ENCODE measurements around the gene SYNPO2L.
A peak's percentile ranks its signal among the peaks of the same experiment; 100 is the strongest.

Gene SYNPO2L

DNA sequence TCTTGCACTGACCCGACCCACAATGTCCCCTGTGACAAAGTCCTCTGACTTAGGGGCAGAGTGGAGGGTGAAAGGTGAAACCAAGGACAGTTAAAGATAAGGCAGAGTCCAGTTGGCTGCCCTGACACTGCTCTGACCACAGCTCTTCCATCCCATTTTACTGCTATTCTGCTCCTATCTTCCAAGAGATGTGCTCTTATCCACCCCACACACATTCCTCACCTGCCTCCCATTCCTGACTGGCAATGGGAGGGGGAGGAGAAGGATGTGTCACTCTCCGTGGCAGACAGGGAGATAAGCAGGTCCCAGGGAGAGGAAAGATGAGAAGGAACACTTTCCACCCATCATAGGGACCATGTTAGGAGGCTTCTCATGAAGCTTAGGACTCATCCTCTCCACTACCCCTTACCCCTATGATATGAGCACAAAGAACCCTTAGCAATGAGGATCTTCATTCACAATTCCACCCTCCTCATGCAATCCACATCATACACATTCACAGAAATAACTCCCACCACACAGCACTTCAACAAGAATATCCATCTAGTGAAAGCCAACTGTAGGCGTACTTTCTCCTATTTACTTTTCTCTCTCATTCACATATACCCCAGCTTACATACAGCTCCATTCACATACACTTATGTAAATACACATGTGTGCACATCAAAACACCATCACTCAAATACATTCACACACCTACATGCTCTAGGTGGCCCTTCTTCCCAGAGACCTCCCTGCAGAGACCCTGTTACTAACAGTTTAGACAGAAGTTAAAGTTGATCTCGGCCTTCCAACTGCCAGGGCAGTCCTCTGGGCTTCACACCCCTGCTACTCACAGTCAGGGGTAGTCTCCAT is 6.6 kb downstream of the SYNPO2L start:
- Histone ChIP-seq H3K36me3 (replicated peaks in 1 of 2; ENCODE audit: control insufficient read depth in 2 of 2, insufficient read depth in 2 of 2, low read length in 2 of 2) (no peaks in the 10 kb centered on the region), H3K23ac (ENCODE audit: low read depth, low read length, poor library complexity) (no peak overlapping the region), H3K4me1 (ENCODE audit: control insufficient read depth in 2 of 2, insufficient read depth in 1 of 2, low read depth in 1 of 2, low read length in 2 of 2) (peaks cover 0 to 22% of the 10 kb centered on the region in 2 donors), H4K91ac (ENCODE audit: low read depth, low read length, poor library complexity) (no peak overlapping the region), H3K18ac (ENCODE audit: low read length) (no peak overlapping the region), H2BK120ac (ENCODE audit: low read depth, low read length) (no peak overlapping the region), H3K27ac (replicated peaks; ENCODE audit: low read length) (no peak overlapping the region), H3K9ac (ENCODE audit: low read depth, low read length, poor library complexity) (no peak overlapping the region), H2AFZ (ENCODE audit: low read length) (no peak overlapping the region), H2BK12ac (ENCODE audit: low read length) (no peak overlapping the region), H3K4me2 (ENCODE audit: insufficient read depth, low read length, poor library complexity, severe bottlenecking) (peak overlapping the region; percentile 92), H2BK5ac (ENCODE audit: low read length) (no peak overlapping the region), H3K14ac (ENCODE audit: low read length) (no peak overlapping the region), H3K9me3 (replicated peaks in 1 of 2; ENCODE audit: control insufficient read depth in 2 of 2, insufficient read depth in 1 of 2, low read depth in 1 of 2, low read length in 2 of 2) (no peaks in the 10 kb centered on the region), H3K4ac (ENCODE audit: low read length) (no peak overlapping the region), H2BK15ac (ENCODE audit: low read length) (no peak overlapping the region), H3K79me1 (ENCODE audit: low read depth, low read length) (peaks cover 1% of the 10 kb centered on the region), H4K8ac (ENCODE audit: low read depth, low read length) (no peak overlapping the region), H3K27me3 (ENCODE audit: control insufficient read depth in 3 of 3, insufficient read depth in 3 of 3, low read depth in 1 of 3, low read length in 3 of 3) (no peaks in the 10 kb centered on the region), H2AK5ac (ENCODE audit: low read depth, low read length) (no peak overlapping the region), H3K4me3 (ENCODE audit: low read length in 2 of 2) (no peak overlapping the region)
- no CpG with 5 or more reads among the region's 4 CpGs for WGBS, 2 donors (ENCODE audit: extremely low coverage in 2 of 2, insufficient read length in 2 of 2, insufficient replicate concordance in 1 of 2)
- DNase-seq (ENCODE audit: low spot score) = no peak

GRCh38 chr10:73647875-73648651 is 7.8 kb downstream of the SYNPO2L start:
- H4K91ac ChIP-seq (ENCODE audit: low read depth, low read length, poor library complexity) = peak overlapping the region; percentile 86
- peak overlapping the region; percentile 91 for H3K18ac ChIP-seq (ENCODE audit: low read length)
- peak overlapping the region; percentile 55 to 85 for H3K4me3 ChIP-seq (ENCODE audit: low read length in 2 of 2)
- H4K8ac ChIP-seq (ENCODE audit: low read depth, low read length) = no peak overlapping the region
- peaks cover 1% of the 10 kb centered on the region for H3K79me1 ChIP-seq (ENCODE audit: low read depth, low read length)
- no peak for DNase-seq (ENCODE audit: low spot score)
- peak overlapping the region; percentile 18 for H2BK15ac ChIP-seq (ENCODE audit: low read length)
- H2BK5ac ChIP-seq (ENCODE audit: low read length) = peak overlapping the region; percentile 54
- peak overlapping the region; percentile 64 for H2BK120ac ChIP-seq (ENCODE audit: low read depth, low read length)
- H3K4me1 ChIP-seq (ENCODE audit: control insufficient read depth in 2 of 2, insufficient read depth in 1 of 2, low read depth in 1 of 2, low read length in 2 of 2) = peaks cover 0 to 22% of the 10 kb centered on the region in 2 donors
- H2AK5ac ChIP-seq (ENCODE audit: low read depth, low read length) = peak overlapping the region; percentile 77
- peak overlapping the region; percentile 92 for H3K4me2 ChIP-seq (ENCODE audit: insufficient read depth, low read length, poor library complexity, severe bottlenecking)
- H3K23ac ChIP-seq (ENCODE audit: low read depth, low read length, poor library complexity) = peak overlapping the region; percentile 44
- peak overlapping the region; percentile 32 for H3K27ac ChIP-seq (replicated peaks; ENCODE audit: low read length)
- no peaks in the 10 kb centered on the region for H3K27me3 ChIP-seq (ENCODE audit: control insufficient read depth in 3 of 3, insufficient read depth in 3 of 3, low read depth in 1 of 3, low read length in 3 of 3)
- peak overlapping the region; percentile 95 for H2AFZ ChIP-seq (ENCODE audit: low read length)
- peak overlapping the region; percentile 79 for H3K9ac ChIP-seq (ENCODE audit: low read depth, low read length, poor library complexity)
- H2BK12ac ChIP-seq (ENCODE audit: low read length) = peak overlapping the region; percentile 26
- H3K4ac ChIP-seq (ENCODE audit: low read length) = no peak overlapping the region
- no peaks in the 10 kb centered on the region for H3K36me3 ChIP-seq (replicated peaks in 1 of 2; ENCODE audit: control insufficient read depth in 2 of 2, insufficient read depth in 2 of 2, low read length in 2 of 2)
- H3K9me3 ChIP-seq (replicated peaks in 1 of 2; ENCODE audit: control insufficient read depth in 2 of 2, insufficient read depth in 1 of 2, low read depth in 1 of 2, low read length in 2 of 2) = no peaks in the 10 kb centered on the region
- no CpG with 5 or more reads among the region's 35 CpGs for WGBS, 2 donors (ENCODE audit: extremely low coverage in 2 of 2, insufficient read length in 2 of 2, insufficient replicate concordance in 1 of 2)
- no peak overlapping the region for H3K14ac ChIP-seq (ENCODE audit: low read length)

DNA sequence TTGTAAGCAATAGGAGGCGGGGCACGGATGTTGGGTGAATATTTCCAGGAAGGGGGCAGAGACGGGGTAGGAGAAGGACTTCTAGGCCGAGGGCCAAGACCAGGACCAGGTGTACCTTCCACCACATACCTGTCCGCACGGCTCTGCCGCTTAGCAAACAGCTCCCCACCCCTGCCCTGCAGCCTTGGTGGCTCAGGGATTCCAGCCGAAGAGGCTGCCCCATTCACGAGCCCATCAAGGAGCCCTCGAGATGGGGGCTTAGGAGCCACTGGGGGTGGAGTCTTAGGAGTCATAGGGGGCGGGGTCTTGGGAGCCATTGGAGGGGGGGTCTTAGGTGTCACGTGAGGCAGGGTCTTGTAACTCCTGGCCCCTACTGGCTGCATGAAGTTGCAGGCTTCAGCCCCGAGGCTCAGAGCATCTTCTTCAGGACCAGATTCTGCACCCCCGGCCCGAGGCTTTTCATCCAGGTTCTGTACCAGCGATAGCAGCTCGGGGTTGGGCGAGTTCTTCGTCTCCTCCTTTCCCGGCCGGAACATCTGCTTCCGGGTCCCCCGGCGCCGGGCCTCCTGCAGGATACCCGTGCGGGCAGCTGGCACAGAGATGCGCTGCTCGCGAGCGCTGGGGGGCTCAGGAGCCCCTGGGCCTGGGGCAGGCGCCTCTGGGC is 8.5 kb downstream of the SYNPO2L start:
- Histone ChIP-seq H2AK5ac (ENCODE audit: low read depth, low read length) (peak overlapping the region; percentile 91), H3K9ac (ENCODE audit: low read depth, low read length, poor library complexity) (peak overlapping the region; percentile 79), H3K36me3 (replicated peaks in 1 of 2; ENCODE audit: control insufficient read depth in 2 of 2, insufficient read depth in 2 of 2, low read length in 2 of 2) (no peaks in the 10 kb centered on the region), H3K79me1 (ENCODE audit: low read depth, low read length) (peaks cover 1% of the 10 kb centered on the region), H3K27me3 (ENCODE audit: control insufficient read depth in 3 of 3, insufficient read depth in 3 of 3, low read depth in 1 of 3, low read length in 3 of 3) (no peaks in the 10 kb centered on the region), H3K18ac (ENCODE audit: low read length) (peak overlapping the region; percentile 97), H3K9me3 (replicated peaks in 1 of 2; ENCODE audit: control insufficient read depth in 2 of 2, insufficient read depth in 1 of 2, low read depth in 1 of 2, low read length in 2 of 2) (no peaks in the 10 kb centered on the region), H3K4me3 (ENCODE audit: low read length in 2 of 2) (peak overlapping the region; percentile 55 to 85), H2BK15ac (ENCODE audit: low read length) (peak overlapping the region; percentile 98), H4K91ac (ENCODE audit: low read depth, low read length, poor library complexity) (peak overlapping the region; percentile 86), H3K4me1 (ENCODE audit: control insufficient read depth in 2 of 2, insufficient read depth in 1 of 2, low read depth in 1 of 2, low read length in 2 of 2) (peaks cover 0 to 22% of the 10 kb centered on the region in 2 donors), H3K27ac (replicated peaks; ENCODE audit: low read length) (peak overlapping the region; percentile 47), H2BK120ac (ENCODE audit: low read depth, low read length) (peak overlapping the region; percentile 64), H3K14ac (ENCODE audit: low read length) (peak overlapping the region; percentile 82), H4K8ac (ENCODE audit: low read depth, low read length) (no peak overlapping the region), H3K23ac (ENCODE audit: low read depth, low read length, poor library complexity) (peak overlapping the region; percentile 69), H2AFZ (ENCODE audit: low read length) (peak overlapping the region; percentile 95), H2BK12ac (ENCODE audit: low read length) (peak overlapping the region; percentile 27), H3K4ac (ENCODE audit: low read length) (peak overlapping the region; percentile 81), H2BK5ac (ENCODE audit: low read length) (peak overlapping the region; percentile 95), H3K4me2 (ENCODE audit: insufficient read depth, low read length, poor library complexity, severe bottlenecking) (peak overlapping the region; percentile 92)
- peak; percentile 81 for DNase-seq (ENCODE audit: low spot score)
- WGBS, 2 donors (ENCODE audit: extremely low coverage in 2 of 2, insufficient read length in 2 of 2, insufficient replicate concordance in 1 of 2) = no CpG with 5 or more reads among the region's 32 CpGs
